ENCODE data around the gene HLA-DQB1.

- TF ChIP-seq CTCF (conservative IDR thresholded peaks at IDR 0.05), result no peak
- no peak for TF ChIP-seq EZH2 (IDR thresholded peaks at IDR 0.05; ENCODE audit: low read depth)
These were observed 25.3 kb downstream of the HLA-DQB1 start for GRCh38 chr6:32641122-32641521.
